WI38 (cell line): ENCODE data around the gene LIPA.

Source experiments
- H3K4me3 ChIP-seq: 2 replicates; pipeline ENCODE4 v1.5.1; 2011; ENCODE audit warnings: low read depth, mild to moderate bottlenecking, control low read depth, low read length
- TF ChIP-seq, protein P1 (sequence below): IDR thresholded peaks from 2 replicates; pipeline ENCODE4 v1.5.1; 2012; ENCODE audit warnings: low read depth, mild to moderate bottlenecking, control low read depth, low read length

The LIPA gene

DNA sequence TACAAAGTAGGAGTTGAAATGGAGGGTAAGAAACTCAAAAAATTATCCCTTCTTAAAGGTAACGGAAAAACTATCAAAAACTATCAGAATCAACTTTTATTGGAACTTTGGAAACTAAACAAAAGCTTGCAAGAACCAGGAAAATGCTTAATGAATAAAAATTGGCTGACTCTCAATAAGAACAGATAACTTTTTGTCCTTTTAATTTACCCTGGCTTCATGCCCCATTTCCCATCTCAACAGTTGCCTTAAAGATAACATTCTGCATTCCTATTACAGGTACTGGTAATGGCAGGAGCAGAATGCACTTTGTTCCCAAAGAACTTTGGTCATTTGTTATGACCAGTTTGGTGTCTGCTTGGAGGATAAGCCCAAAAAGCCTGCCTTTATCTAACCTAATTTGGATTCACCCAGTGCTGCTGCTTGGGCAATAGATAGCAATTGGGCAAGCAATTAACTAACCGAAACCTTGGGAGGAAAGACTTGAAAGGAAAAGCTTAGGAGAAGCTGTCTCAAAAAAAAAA is 62.3 kb downstream of the LIPA start:
- TF ChIP-seq, protein P1, sequence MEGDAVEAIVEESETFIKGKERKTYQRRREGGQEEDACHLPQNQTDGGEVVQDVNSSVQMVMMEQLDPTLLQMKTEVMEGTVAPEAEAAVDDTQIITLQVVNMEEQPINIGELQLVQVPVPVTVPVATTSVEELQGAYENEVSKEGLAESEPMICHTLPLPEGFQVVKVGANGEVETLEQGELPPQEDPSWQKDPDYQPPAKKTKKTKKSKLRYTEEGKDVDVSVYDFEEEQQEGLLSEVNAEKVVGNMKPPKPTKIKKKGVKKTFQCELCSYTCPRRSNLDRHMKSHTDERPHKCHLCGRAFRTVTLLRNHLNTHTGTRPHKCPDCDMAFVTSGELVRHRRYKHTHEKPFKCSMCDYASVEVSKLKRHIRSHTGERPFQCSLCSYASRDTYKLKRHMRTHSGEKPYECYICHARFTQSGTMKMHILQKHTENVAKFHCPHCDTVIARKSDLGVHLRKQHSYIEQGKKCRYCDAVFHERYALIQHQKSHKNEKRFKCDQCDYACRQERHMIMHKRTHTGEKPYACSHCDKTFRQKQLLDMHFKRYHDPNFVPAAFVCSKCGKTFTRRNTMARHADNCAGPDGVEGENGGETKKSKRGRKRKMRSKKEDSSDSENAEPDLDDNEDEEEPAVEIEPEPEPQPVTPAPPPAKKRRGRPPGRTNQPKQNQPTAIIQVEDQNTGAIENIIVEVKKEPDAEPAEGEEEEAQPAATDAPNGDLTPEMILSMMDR = no peak
- no peak overlapping the region for H3K4me3 ChIP-seq

DNA sequence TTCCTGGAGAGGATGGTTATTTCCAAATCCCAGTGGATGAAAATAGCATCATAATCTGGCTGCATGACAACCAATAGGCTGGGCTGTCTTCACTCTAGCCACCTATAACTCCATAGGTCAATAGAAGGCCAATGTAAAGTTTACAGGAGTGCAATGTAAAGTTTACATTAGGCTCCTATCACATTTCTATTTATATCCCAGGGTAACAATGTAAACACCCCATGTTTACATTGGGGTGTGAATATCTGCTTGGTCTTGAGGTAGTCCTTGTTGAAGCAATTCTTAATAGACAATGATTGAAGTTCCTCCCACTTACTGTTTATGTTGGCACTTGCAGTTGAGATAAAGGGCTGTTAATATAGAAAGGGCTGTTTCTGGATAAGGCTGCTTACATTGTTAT is 65.9 kb downstream of the LIPA start:
- H3K4me3 ChIP-seq = no peak overlapping the region
- TF ChIP-seq, protein P1 = no peak

DNA sequence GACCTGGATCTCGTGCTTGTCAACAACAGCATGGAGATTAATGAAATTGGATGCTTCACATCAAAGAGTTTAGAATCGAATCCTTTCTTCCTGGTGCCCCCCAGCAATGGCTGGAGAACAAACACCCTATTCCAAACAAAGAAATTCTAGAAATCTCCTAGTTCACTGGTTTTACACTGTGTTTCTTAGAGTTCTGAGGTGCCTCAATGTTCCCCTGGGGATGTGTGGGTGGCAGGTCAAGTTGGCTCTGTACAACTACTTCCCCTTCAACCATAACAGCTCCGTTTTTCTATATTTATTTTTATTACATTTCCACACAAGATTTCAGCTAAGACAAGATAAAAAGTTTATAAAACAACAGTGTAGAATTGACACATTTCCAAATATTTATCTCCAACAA is 66.9 kb downstream of the LIPA start:
- TF ChIP-seq, protein P1 = no peak

DNA sequence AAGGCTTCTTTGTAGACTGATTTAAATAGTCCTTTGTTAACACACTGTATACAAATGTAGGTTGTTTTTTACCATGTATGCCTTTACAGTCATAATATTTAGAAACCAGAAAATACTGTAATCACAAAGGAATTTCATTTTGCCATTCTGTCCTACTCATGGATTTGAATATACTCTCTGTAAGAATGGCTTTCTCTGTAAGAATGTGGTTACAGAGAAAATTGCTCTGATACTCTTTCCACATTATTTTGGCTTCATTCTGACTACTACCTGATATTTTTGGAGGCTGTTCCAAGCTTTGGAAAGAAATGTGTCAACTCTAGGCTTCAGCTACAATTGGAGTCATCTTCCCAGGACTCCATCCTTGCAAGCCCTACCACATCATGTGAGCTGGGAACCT is 68.0 kb downstream of the LIPA start:
- no peak overlapping the region for H3K4me3 ChIP-seq
- TF ChIP-seq, protein P1 = no peak

More for the DNA sequence above, 66.9 kb downstream of the LIPA start:
- no peak overlapping the region for H3K4me3 ChIP-seq

DNA sequence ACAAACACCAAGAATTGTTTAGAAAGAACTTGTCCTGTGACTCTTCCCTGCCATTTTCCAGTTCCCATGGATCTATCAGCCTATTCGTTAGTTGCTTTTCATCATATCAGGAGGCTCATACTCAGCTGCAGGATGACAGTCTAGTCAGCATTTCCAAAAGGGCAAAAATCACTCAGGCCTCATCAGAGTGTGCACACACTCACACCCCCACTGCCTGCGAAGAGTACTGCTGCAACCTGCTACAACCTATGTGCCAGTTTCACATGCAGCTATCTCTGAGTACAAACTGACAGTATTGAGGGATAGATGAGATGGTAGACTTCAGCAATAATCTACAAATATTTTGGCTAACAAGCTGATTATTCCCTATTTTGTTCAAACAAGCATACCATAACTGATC is 68.7 kb downstream of the LIPA start:
- H3K4me3 ChIP-seq = no peak overlapping the region
- TF ChIP-seq, protein P1 = no peak

DNA sequence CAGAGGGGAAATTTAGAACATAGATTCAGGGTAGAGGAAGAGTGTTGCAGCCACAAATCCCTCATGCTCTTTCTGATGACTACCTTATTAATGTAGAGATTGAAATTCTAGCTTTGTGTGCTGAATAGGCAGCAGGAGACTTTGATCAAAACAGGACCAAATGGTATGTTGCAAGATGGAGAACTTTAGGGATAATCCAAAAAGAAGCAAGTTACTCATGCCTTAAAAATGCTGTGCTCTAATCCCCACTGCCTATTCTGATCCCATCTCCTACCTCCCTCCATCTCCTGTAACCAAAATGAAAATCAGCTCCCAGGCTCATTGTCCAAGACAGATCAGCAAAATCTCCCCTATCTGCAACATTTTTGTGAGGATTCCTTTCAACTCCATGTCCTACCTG is 75.8 kb downstream of the LIPA start:
- TF ChIP-seq, protein P1 = no peak
- H3K4me3 ChIP-seq = no peak overlapping the region

DNA sequence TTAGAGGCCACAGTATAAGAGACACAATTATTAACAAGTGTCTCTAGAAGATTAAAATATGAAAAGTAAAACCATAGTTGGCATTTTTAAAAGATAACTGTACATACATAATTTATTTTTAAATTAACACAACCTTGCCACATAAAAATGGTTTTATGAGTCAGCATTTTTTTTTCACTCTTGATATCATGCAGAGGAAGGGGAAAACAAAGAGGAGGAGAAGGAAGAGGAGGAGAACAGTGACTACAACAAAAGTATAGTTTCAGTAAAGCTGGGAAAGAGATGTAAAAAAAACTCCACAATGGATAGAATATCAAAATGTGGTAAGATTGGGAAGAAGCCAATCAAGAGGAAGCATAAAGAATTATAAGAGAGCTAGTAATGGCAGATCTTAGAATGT is 78.5 kb downstream of the LIPA start:
- no peak overlapping the region for H3K4me3 ChIP-seq
- TF ChIP-seq, protein P1 = no peak
